ENCODE data around the gene ME3.
A peak's percentile ranks its signal among the peaks of the same experiment; 100 is the strongest.

The ME3 gene

DNA sequence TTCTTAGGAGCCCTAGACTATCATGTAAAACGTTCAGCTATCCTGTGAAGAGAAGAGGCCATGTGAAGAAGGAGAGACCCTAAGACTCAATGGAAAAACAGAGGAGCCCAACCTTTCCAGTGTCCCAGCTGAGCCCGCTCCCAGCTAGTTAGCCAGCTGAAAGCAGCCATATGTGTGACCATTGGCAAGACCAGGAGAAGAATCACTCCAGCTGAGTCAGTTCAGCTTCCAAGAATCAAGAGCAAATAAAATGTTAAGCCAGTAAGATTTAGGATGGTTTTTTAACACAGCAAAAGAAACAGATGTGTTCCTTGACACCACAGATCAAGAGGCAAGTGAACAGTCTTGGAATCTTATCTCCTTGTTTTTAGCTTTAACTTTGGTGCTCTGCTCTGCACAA, 189.7 kb downstream of the ME3 start:
- no peak for DNase-seq

DNA sequence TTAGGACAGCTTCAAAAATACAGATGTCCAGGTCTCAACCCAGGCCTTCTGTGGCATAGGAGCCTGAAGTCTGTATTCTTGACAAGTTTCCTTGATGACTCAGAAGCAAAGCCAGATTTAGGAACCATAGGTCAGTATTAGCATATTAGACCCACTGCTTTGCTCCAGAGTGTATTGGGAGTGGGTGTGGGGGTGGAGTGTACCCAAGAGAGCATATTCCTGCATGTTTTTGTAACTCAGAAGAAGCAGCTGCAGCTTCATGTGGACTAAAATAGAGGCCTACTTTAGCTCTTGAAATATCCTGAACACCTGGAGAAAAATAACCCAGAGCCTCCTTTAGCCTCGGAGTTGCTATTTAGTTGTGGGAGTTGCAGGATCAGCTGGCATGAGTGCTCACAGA, 191.0 kb downstream of the ME3 start:
- DNase-seq, result no peak

DNA sequence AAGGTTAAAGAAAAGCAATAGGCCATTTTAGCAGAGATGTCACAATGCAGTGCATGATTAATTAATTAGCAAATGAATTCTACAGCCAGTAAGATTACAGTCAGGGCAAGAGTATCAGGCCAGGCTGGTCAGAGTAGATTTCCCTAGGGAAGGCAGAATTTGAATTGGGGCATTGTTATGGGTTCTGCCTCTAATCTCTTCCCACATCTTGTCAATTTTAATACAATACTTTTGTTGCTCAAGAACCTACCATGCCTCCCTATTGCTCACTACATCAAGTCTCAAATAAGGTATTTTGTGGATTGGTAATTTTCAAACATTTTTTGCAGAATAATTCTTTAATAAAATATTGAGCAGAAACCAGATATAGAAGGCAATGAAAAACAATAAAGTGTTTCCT, 194.1 kb downstream of the ME3 start:
- no peak for DNase-seq

DNA sequence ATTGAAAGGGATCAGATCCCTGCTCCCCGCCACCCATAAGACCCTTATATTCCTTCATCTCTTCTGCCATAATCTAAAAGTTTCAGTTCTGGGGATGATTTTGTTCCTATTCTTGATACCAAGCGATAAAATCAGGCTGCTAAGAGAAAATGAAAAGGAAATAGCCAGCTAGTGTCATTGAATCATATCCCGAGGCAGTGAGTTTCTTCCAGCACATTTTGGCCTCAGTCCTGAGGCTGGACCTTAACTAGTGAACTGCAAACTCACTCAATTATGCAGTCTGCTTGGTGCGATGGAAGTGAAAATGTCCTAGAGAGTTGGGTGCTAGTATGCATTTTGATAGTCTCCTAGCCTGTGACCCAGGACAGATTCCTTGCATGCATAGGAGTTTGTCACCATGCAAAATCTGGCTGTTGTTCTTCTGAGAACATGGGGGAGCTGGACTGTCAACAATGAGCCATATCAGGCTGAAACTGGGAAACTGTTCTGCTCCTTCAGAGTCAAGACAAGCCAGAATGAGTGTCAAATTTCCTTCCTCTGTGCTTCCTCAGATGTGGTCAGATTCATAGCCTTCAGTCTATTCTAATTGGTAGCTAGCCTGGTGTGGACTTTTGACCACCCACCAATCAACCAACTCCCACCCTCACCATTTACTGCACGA, 194.8 kb downstream of the ME3 start:
- peak; percentile 64 for DNase-seq

DNA sequence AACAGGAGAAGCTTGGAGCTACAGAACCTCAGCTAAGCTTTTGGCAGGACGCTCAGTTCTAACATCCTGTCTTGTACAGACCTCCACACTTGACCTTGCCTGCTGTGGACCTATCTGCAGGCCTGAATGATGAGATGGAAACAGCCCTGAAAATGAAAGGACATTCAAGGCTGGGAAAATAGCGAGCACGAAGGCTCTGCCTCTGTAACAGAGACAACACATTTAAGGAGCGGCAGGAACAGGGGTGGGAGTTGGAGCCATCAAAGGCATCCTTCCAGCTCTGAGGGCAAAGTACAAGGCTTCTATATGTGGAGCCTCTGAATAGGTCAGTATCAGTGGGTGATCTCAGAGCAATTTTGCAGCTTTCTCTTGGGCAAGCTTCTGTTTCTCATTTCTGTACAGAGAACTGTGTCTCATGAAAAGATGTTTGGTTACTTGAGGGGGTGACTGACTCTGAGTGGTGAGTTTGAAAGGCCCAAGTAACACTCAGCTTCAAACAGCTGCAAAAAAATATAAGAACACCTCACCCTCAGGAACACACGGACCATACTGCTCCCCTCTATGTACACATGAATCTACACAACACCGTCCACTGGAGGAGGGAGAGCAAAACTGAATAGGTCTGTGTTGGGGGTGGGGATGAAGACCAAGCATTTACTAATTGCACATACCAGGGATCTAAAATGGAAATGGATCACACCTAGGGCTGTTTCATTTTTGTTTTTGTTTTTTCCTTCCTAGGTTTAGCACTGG, 196.1 kb downstream of the ME3 start:
- DNase-seq, result peak; percentile 46

DNA sequence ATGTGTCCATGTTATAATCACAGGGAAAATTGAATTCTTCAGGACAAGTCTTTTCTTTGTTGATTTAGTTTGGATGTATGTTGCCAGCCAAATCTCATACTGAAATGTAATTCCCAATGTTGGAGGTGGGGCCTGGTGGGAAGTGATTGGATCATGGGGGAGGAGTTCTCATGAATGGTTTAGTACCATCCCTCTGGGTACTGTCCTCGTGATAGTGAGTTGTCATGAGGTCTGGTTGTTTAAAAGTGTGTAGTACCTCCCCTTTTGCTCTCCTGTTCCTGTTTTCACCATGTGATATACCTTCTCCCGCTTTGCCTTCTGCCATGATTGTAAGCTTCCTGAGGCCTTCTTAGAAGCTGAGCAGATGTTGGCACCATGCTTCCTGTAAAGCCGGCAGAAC, 197.4 kb downstream of the ME3 start:
- DNase-seq, result no peak

DNA sequence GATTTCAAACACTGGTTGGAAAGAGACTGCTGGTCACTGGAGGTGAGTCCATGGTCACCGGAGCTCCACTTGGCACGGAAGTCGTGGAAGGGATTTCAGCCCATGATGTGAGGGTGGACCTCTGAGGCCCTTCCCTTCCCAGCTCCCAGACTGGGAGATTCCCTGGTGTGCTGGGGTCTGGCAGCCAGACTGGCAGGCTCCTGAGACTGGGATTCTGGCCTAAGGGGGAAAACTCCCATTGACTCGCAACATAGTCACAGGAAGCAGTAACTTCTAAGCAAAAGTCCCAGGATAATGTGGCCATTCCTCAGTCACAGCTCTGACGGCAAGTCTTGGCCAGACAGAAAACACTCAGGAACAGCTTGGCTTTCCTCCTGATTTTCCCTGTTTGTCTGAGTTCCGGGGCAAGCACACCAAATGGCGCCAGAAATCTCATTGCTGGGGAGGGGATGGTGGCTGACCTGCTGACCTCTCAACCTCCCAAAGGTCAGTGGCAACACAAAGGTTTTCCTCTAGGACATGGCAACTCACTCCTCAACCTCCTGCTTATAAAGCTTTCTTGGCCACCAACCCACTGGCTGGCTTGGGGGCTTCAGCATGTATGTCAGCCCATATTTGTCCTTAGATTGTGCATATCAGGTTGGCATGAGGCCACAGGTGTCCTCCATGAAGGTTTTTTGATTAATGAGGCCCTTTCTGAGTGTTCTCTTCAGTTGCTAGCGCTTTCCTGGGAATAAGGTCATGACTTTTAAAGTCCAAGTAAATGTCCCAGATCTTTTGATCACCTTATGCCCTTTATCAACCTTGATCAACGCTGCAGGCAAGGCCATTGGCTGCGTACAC, 198.2 kb downstream of the ME3 start:
- DNase-seq, result peak; percentile 90

DNA sequence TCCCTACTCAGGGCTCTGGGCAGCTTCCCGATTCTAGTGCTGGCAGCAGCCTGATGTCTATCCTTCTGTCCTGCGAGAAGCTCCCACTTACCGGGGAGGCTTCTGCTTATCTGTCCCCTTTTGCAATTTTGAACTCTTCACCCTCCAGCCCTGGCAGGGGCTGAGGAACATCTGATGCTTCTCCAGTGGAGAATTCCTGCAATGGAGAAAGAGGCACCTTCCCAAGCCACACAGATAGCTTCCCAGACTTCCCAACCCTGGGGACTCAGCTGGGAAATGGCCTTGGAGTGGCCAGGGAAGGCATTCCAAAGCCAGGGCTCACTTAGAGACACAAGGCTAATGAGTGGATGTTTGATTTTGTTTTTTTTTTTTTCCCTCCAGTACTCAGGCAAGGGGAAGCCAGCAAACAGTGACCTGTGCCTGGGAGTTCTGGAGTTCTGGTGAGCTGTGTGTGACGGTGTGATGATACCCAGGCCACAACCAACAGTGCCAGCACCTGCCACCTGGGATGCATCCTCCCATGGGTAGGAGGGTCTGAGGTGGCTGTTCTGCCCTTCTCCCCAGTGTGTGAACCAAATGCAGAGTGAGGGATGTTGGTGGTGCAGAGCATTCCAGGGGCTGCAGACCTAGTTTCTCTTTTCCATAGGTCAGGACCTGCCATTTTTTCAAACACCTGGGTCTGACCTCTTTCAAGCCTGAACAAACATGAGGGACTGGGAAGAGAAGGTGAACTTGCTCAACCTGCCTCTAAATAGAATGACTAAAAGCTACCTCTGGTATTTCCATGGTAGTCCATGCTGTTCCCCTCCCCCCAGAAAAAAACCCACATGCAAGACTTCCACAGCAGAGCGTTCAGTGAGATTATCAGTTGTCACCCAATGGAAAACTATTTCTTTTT, 202.7 kb downstream of the ME3 start:
- peak; percentile 85 for DNase-seq

DNA sequence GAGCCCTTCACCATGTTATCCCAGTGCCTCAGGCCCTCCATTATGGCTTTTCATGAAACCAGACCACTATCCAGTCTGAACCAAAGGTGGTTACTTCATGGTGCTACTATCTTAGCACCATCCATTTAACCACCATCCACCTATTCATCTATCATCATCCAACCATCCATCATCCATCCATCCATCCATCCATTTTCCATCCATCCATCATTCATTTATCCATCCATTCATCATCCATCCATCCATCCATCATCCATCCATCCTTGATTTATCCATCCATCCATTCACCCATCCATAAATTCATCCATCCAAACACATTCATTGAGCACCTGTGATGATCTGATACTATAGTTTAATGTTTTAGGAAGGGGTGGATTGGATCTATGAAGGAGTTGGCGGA, 204.2 kb downstream of the ME3 start:
- no peak for DNase-seq

DNA sequence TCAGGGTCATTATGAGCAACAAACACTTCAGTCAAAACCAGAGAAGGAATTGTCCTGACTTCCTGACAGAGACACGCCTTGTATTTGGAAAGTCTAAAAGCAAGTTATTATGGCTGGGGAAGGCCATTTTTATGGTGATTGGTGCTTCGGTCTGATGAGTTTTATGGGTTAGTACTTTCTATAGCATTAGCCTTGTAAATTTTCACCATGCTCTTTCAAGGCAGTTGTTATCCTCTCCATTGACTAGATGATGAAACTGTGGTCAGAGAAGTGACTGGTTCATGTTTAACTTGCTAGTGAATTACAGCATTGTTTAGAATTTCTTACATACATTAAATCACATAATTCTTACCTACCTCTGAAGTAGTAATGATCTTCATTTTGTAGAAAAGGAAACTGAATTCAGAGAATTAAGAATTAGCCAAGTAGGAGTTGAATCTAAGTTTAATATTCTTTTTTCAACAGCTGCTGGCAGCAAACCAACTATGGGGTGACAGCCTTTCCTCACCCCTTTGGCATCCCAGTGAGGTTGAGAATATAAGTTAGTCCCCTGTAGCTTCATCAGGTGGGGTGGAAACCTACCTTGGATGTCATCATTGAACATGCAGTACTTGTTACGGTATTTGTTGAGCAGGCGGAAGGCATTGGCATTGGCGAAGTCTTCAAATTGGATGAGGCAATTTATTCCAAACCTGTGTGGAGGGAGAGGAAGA, 207.8 kb downstream of the ME3 start:
- no peak for DNase-seq

DNA sequence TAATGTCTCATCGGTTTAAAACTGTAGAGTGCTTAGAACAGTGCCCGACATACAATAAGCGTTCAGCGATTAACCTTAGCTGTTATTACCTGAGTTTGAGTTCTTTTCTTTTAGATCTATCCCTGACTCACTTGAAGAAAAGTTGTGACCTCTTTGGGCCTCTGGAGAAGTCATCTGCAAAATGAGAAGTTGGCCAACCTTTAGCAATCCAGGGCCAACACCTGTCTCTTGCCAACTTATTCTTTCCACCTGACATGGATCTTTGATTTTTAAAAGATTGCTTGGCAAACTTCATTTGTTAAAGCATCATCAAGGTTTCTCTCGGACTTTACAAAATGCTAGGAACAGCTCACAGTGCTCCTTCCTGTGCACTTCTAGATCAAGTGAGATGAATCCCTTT, 208.5 kb downstream of the ME3 start:
- no peak for DNase-seq

DNA sequence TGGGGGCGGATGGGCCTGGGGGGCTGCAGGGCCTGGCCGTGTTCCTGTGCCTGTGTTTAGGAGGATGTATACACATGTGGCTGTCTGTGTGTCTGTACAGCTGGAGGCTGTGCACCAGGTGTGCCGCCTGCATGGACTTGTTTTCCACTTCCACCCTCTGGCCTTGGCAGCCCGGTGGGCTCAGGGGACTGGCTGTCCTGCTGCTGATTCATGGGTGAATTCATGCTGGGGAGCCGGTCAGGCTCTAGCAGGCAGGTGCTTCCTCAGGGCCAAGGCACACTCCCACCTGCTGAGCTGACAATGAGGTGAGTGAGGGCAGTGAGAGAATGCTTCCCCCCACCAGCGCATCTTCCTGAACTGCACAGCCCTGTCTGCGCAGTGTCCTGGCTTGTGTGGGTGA, 209.3 kb downstream of the ME3 start:
- no peak for DNase-seq

DNA sequence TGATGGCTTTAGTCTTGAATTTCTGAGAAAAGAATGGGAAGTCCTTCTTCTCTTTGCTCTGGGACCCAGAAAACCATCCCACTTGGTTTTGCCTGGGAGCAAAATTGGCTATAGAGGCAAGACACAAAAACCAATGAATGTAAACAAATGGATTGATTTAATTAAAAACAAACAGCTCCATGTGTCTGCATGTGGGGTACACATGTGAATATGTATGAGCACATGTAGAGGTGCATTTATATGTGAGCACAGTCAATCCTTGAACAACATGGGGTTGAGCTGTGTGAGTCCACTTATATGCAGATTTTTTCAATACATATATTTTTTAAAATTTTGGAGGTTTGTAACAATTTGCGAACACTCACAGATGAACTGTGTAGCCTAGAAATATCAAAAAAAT, 210.5 kb downstream of the ME3 start:
- no peak for DNase-seq

DNA sequence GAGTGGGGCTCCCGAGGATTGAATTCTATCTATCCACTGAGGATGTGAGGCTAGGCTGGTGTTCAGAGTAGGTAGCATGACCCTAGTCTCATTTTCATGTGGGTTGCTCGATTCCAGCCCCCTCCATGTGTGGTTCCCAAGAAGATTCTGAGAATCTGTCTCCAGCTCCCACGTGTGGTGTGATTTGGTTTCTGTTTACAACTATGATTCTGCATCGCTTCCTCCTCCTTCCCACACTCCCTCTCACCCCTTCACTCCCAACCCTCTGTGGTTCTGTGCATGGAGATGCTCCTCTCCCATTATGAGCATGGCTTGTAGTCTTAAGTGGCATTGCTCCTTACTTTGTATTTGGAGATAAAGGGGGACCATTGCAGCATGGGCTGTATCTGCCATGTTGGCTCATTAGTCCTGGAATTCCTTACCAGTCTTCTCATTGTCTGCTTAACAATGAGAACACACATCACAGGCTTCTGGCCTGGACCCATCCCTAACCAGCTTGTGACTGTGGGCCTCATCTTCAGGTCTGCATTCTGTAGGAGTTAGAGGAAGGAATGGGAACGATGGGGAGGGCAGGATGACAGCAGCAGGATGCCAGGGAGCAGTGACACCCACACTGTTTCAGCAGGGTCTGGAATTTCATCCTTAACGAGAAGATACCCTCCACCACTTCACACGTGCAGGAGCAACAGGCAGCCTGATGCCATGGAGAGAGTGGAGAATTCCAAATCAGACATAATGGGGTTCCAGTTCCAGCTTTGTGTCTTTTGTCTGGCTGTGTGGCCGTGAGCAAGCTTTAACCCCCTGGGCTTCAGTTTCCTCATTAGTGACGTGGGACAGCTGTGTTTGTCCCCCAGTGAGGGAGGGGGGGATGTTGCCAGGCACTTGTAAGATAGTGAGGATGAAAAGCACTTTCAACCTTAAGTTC, 211.7 kb downstream of the ME3 start:
- DNase-seq, result no peak

DNA sequence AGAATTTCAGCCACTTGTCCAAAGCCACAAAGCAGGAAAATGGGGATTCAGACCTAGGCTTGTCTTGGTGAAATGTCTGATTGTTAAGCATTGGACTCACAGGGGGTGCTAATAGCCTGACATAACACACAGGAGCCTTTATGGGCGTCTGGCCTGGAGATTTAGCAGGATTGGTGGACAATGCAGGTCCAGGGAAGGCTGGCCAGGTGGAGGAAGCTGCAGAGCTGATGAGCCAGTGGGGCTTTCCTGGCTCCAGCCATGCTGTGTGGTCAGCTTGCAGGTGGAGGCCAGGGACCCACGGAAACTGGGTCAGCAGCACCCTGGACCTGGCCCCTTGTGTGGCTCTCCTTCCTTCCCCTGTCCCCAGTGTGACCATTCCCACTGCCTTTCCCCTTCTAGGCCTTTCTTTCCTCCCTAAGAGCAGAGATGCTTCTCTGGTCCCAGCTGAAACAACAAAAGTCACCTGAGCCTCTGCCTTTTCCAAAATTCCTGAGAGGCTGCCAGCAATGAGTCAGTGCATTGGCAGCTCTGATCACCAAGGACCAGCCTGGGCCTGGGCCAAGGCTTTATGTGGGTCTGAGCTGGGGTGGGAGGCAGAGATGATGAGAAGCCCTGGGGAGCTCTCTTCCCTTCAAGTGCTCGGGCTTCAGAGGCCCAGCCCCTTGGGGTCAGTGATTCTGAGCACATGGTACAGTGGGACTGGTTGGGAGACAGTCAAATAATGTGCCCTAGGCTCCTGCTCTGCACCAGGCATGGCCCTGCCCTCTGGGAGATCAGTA, 212.5 kb downstream of the ME3 start:
- peak; percentile 93 for DNase-seq

DNA sequence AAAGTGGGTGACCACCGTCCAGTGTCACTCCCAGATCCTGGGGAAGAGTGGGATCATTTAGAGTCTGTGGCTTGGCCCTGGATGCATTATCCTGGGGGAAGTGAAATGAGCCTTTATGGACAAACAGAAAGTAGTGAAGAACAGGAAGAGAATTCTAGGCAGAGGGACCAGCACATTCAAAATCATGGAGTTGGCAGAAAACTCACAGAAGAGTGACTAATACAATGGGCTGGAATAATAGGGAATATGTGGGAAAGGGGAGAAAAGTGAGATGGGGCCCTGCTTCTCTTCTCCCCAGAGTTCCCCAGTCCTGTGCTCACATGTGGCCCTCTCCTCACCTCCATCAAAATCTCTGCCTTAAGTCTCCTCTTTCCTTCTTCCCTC, 213.4 kb downstream of the ME3 start:
- DNase-seq, result no peak

DNA sequence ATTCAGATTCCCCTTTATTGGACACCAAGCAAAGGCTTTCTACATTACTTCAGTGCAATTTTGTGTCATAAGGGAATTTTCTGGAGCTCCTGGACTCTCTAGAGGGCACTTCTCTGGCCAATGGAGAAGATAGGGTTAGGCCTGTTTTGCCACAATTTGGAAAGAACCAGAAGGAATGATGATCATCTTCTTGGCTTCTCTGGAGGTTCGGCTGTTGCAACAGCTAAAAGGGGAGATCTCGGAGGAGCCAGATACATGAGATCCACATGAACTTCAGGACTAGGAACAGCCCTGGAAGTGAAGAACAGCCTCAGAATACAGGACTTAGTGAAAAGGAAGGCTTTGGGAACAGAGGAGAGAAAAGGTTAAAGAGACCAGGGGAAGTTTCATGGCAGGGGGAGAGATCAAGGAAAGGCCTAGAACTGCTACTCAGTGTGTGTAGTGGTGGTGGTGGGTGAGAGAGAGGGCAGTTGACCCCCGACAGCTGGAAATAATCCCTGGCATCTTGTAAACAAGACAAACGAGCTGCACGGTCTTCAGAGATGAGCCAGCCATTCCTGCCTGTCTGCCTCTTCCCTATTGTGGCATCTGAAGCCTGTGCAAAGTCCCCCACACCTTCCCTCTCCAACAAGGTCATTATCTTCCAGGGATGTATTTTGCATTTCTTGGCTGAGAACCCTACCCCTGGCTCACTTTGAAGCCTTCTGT, 214.0 kb downstream of the ME3 start:
- DNase-seq, result peak; percentile 76

DNA sequence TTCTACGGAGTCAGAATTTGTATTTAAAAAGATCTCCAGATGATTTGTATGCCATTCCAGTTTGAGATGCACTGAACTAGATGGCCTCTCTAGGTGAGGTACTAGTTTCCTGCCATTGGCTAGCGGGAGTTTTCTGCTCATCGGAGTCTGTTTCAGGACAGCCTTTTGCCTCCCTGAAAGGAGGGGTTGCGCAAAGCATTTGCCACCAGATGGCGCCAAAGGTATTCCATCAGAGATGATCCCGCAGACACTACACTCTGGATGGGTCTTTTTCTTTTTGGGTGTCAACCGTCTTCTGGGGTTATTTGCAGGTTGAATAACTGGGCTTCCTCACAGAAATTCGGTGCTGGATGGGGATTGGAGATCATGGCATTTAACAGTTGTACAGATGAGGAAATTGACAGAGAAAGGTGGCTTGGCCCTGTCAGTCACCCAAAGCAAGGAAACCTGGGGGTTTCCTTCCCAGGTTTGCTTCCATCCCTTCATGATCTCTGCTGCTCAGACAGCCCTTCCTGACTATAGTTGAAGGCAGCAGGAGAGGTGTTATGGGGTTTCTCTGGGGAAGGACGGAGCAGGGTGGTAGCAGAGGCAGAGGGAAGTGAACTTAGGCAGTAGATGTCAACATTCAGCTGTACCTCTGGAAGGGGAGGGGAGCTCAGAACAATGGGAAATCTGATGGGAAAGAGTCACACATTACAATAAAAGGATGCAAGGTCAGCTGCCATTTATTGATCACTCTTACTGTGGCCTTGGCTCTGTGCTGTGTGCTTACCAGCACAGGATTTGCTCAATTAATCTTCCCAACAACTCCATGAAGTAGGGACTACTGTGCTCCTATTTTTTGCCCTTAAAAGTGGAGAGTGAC, 216.1 kb downstream of the ME3 start:
- peak; percentile 94 for DNase-seq

Measured in islet precursor cell (in vitro differentiated cells).